ENCODE measurements around the gene OSTN. TPM values are rescaled to one million over a fixed set of nuclear protein-coding genes. Genes with fewer than 3 reads are reported as not detected.

Gene OSTN, protein sequence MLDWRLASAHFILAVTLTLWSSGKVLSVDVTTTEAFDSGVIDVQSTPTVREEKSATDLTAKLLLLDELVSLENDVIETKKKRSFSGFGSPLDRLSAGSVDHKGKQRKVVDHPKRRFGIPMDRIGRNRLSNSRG
- 3.8 TPM for total RNA-seq (ENCODE audit: unreplicated experiment)
- long read RNA-seq, result 0 reads

DNA sequence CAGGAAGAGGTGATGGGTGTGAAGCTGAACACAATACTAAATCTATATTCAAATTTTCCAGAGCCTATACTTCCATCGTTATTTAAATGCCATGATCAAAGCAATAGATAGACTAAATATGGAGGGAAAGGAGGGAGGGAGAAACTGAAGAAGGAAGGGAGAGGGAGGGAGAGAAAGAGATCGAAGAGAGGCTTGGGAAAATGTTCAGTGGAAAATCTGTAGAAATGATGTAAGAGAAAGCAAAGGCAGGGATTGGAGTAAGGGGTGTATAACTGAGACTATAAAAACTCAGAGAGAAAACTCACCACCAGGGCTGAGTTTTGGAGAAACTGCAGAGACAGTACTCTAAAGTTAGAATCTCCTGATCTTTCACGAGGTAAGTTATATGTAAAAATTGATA is at the start of gene OSTN:
Gene OSTN (plus strand): TSS at position 310 of the 400 bp plus-strand sequence. CDS start 13,292 bp downstream, outside the sequence.
- TF ChIP-seq, protein P1, sequence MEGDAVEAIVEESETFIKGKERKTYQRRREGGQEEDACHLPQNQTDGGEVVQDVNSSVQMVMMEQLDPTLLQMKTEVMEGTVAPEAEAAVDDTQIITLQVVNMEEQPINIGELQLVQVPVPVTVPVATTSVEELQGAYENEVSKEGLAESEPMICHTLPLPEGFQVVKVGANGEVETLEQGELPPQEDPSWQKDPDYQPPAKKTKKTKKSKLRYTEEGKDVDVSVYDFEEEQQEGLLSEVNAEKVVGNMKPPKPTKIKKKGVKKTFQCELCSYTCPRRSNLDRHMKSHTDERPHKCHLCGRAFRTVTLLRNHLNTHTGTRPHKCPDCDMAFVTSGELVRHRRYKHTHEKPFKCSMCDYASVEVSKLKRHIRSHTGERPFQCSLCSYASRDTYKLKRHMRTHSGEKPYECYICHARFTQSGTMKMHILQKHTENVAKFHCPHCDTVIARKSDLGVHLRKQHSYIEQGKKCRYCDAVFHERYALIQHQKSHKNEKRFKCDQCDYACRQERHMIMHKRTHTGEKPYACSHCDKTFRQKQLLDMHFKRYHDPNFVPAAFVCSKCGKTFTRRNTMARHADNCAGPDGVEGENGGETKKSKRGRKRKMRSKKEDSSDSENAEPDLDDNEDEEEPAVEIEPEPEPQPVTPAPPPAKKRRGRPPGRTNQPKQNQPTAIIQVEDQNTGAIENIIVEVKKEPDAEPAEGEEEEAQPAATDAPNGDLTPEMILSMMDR (IDR thresholded peaks at IDR 0.05; ENCODE audit: partially characterized antibody, unreplicated experiment), result no peak
- H3K4me1 Mint-ChIP-seq (ENCODE audit: low read depth, unreplicated experiment), result no peaks in the 10 kb centered on the region
- no peak within 1 kb of the TSS for H3K27ac Mint-ChIP-seq (ENCODE audit: unreplicated experiment)
- DNase-seq, result no peak
- H3K9me3 Mint-ChIP-seq (ENCODE audit: unreplicated experiment), result no peaks in the 10 kb centered on the region
- no peaks in the 10 kb centered on the region for H3K27me3 Mint-ChIP-seq (ENCODE audit: unreplicated experiment)
- no peaks in the 10 kb centered on the region for H3K36me3 Mint-ChIP-seq (ENCODE audit: unreplicated experiment)
- H3K4me3 Mint-ChIP-seq (ENCODE audit: unreplicated experiment), result no peak within 1 kb of the TSS

DNA sequence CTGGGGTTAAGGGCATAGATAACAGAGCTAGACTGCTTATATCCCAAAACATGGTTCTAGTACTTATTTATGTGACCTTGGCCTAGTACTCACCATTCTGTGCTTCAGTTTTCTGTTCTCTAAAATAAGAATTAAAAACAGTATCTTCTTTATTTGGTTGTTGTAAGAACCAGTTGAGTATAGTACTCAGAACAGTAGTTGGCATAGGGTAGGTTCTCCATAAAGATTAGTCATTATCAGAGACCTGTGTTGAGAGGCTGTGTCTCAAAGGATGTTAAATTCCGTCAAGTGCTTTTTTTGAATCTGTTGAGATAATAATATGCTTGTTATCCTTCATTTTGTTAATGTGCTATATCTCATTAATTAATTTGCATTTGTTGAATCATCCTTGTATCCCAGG is 47.4 kb upstream of the OSTN start:
- Mint-ChIP-seq H3K27ac (ENCODE audit: unreplicated experiment) (no peak overlapping the region), H3K36me3 (ENCODE audit: unreplicated experiment) (peaks cover 6% of the 10 kb centered on the region)
- no peak for DNase-seq

GRCh38 chr3:191154827-191155226 is 44.2 kb upstream of the OSTN start:
- no peak overlapping the region for H3K27ac Mint-ChIP-seq (ENCODE audit: unreplicated experiment)
- TF ChIP-seq, protein P1 (IDR thresholded peaks at IDR 0.05; ENCODE audit: partially characterized antibody, unreplicated experiment), result no peak
- peaks cover 6% of the 10 kb centered on the region for H3K36me3 Mint-ChIP-seq (ENCODE audit: unreplicated experiment)
- no peaks in the 10 kb centered on the region for H3K27me3 Mint-ChIP-seq (ENCODE audit: unreplicated experiment)
- no peak for DNase-seq
- H3K4me1 Mint-ChIP-seq (ENCODE audit: low read depth, unreplicated experiment), result no peaks in the 10 kb centered on the region
- H3K9me3 Mint-ChIP-seq (ENCODE audit: unreplicated experiment), result no peaks in the 10 kb centered on the region
- no peak overlapping the region for H3K4me3 Mint-ChIP-seq (ENCODE audit: unreplicated experiment)

More for the DNA sequence above, 47.4 kb upstream of the OSTN start:
- Mint-ChIP-seq H3K4me1 (ENCODE audit: low read depth, unreplicated experiment) (no peaks in the 10 kb centered on the region), H3K9me3 (ENCODE audit: unreplicated experiment) (no peaks in the 10 kb centered on the region), H3K4me3 (ENCODE audit: unreplicated experiment) (no peak overlapping the region), H3K27me3 (ENCODE audit: unreplicated experiment) (no peaks in the 10 kb centered on the region)
- TF ChIP-seq, protein P1 (IDR thresholded peaks at IDR 0.05; ENCODE audit: partially characterized antibody, unreplicated experiment), result no peak

DNA sequence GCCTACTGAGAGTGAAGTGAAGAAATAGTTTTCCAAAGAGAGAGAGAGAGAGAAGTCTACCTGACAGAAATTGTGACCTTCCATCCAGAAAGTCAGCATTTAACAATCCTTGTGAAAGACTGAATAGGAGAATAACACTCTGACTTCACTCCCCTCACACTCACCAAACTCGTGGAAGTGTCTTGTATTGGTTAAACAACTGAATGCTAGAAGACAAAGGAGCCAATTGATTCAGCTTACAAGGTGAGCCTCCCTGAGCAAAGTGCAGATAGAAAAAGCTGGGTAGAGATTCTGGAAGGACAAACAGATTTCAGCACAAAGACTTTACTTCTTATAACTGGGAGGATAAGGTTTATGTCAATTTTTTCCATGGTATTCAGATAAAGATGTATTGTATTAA is 40.8 kb upstream of the OSTN start:
- no peaks in the 10 kb centered on the region for H3K9me3 Mint-ChIP-seq (ENCODE audit: unreplicated experiment)
- peaks cover 6% of the 10 kb centered on the region for H3K36me3 Mint-ChIP-seq (ENCODE audit: unreplicated experiment)
- no peak overlapping the region for H3K4me3 Mint-ChIP-seq (ENCODE audit: unreplicated experiment)
- TF ChIP-seq, protein P1 (IDR thresholded peaks at IDR 0.05; ENCODE audit: partially characterized antibody, unreplicated experiment), result no peak
- H3K27me3 Mint-ChIP-seq (ENCODE audit: unreplicated experiment), result no peaks in the 10 kb centered on the region
- DNase-seq, result no peak
- H3K27ac Mint-ChIP-seq (ENCODE audit: unreplicated experiment), result no peak overlapping the region
- no peaks in the 10 kb centered on the region for H3K4me1 Mint-ChIP-seq (ENCODE audit: low read depth, unreplicated experiment)

GRCh38 chr3:191158815-191159214 is 40.2 kb upstream of the OSTN start:
- no peak overlapping the region for H3K27ac Mint-ChIP-seq (ENCODE audit: unreplicated experiment)
- no peaks in the 10 kb centered on the region for H3K9me3 Mint-ChIP-seq (ENCODE audit: unreplicated experiment)
- DNase-seq, result no peak
- TF ChIP-seq, protein P1 (IDR thresholded peaks at IDR 0.05; ENCODE audit: partially characterized antibody, unreplicated experiment), result no peak
- H3K36me3 Mint-ChIP-seq (ENCODE audit: unreplicated experiment), result peaks cover 6% of the 10 kb centered on the region
- no peaks in the 10 kb centered on the region for H3K4me1 Mint-ChIP-seq (ENCODE audit: low read depth, unreplicated experiment)
- no peak overlapping the region for H3K4me3 Mint-ChIP-seq (ENCODE audit: unreplicated experiment)
- no peaks in the 10 kb centered on the region for H3K27me3 Mint-ChIP-seq (ENCODE audit: unreplicated experiment)

Measured in glutamatergic neuron (in vitro differentiated cells).